Muscle of back (tissue), 10 donors: Measurements from ENCODE around the gene MRE11. TPM values are rescaled to one million over a fixed set of nuclear protein-coding genes. Genes with fewer than 3 reads are reported as not detected.

Source experiments
- polyA plus RNA-seq, 10 donors: library from polyadenylated mRNA; unstranded; fragments of 120-200 nt; gene quantifications; one replicate each; pipeline ENCODE4 v1.2.1, GENCODE V29; 2013; ENCODE audit not compliant: insufficient read length in 10 of 10

MRE11 gene
- polyA plus RNA-seq, 10 donors = 11.4 to 16.6 (median 14.8) TPM

Other genes starting within 250 kb of the MRE11 start
- not detected for gene IZUMO1R, start 189.3 kb downstream of the MRE11 start, polyA plus RNA-seq
- under 1 TPM in 9 of 10 donors, not detected in 1; 0.09 to 0.39 (median 0.17) TPM for gene GPR83, start 92.4 kb downstream of the MRE11 start, polyA plus RNA-seq
- gene ANKRD49, start 140 bp upstream of the MRE11 start, polyA plus RNA-seq = 10 to 100 TPM; 10.4 to 15.8 (median 13.1) TPM
- gene C11orf97, start 18.6 kb upstream of the MRE11 start, polyA plus RNA-seq = not detected
- 1 to 10 TPM; 5.6 to 7.4 (median 6.3) TPM for gene FUT4, start 50.1 kb upstream of the MRE11 start, polyA plus RNA-seq
- 1 to 10 TPM; 3.1 to 6.8 (median 4.6) TPM for gene PIWIL4, start 73.5 kb upstream of the MRE11 start, polyA plus RNA-seq